ENCODE data around the gene TECTA.

Gene TECTA

GRCh38 chr11:121127809-121128208 is 26.8 kb downstream of the TECTA start:
- in situ Hi-C loops (cut with MboI; ENCODE audit: low sequenced_read_pairs): no loop called here

- in situ Hi-C loops (cut with MboI; ENCODE audit: low sequenced_read_pairs): no loop called here
Measured at GRCh38 chr11:121129362-121130340, 28.6 kb downstream of the TECTA start.

- in situ Hi-C loops (cut with MboI; ENCODE audit: low sequenced_read_pairs): no loop called here
Measured at GRCh38 chr11:121131656-121132055, 30.6 kb downstream of the TECTA start.

GRCh38 chr11:121132211-121132976 is 31.4 kb downstream of the TECTA start:
- in situ Hi-C loops (cut with MboI; ENCODE audit: low sequenced_read_pairs): no loop called here

- in situ Hi-C loops (cut with MboI; ENCODE audit: low sequenced_read_pairs): no loop called here
Measured at GRCh38 chr11:121134741-121135312, 33.8 kb downstream of the TECTA start.

GRCh38 chr11:121137005-121137404 is 36.0 kb downstream of the TECTA start:
- in situ Hi-C loops (cut with MboI; ENCODE audit: low sequenced_read_pairs): no loop called here

GRCh38 chr11:121138259-121138658 is 37.2 kb downstream of the TECTA start:
- in situ Hi-C loops (cut with MboI; ENCODE audit: low sequenced_read_pairs): no loop called here

- in situ Hi-C loops (cut with MboI; ENCODE audit: low sequenced_read_pairs): no loop called here
Measured at GRCh38 chr11:121140369-121140768, 39.3 kb downstream of the TECTA start.

- in situ Hi-C loops (cut with MboI; ENCODE audit: low sequenced_read_pairs): no loop called here
Measured at GRCh38 chr11:121141066-121141465, 40.0 kb downstream of the TECTA start.

- in situ Hi-C loops (cut with MboI; ENCODE audit: low sequenced_read_pairs): no loop called here
Measured at GRCh38 chr11:121143921-121144320, 42.9 kb downstream of the TECTA start.

- in situ Hi-C loops (cut with MboI; ENCODE audit: low sequenced_read_pairs): no loop called here
Measured at GRCh38 chr11:121144723-121145122, 43.7 kb downstream of the TECTA start.

- in situ Hi-C loops (cut with MboI; ENCODE audit: low sequenced_read_pairs): no loop called here
Measured at GRCh38 chr11:121145826-121146225, 44.8 kb downstream of the TECTA start.

GRCh38 chr11:121149116-121149515 is 48.1 kb downstream of the TECTA start:
- in situ Hi-C loops (cut with MboI; ENCODE audit: low sequenced_read_pairs): no loop called here

- in situ Hi-C loops (cut with MboI; ENCODE audit: low sequenced_read_pairs): no loop called here
Measured at GRCh38 chr11:121151207-121151688, 50.2 kb downstream of the TECTA start.

GRCh38 chr11:121152764-121153163 is 51.7 kb downstream of the TECTA start:
- in situ Hi-C loops (cut with MboI; ENCODE audit: low sequenced_read_pairs): no loop called here

GRCh38 chr11:121153472-121153871 is 52.4 kb downstream of the TECTA start:
- in situ Hi-C loops (cut with MboI; ENCODE audit: low sequenced_read_pairs): no loop called here

GRCh38 chr11:121154486-121155314 is 53.7 kb downstream of the TECTA start:
- in situ Hi-C loops (cut with MboI; ENCODE audit: low sequenced_read_pairs): no loop called here

- in situ Hi-C loops (cut with MboI; ENCODE audit: low sequenced_read_pairs): no loop called here
Measured at GRCh38 chr11:121157756-121158155, 56.7 kb downstream of the TECTA start.

- in situ Hi-C loops (cut with MboI; ENCODE audit: low sequenced_read_pairs): no loop called here
Measured at GRCh38 chr11:121159741-121160140, 58.7 kb downstream of the TECTA start.

GRCh38 chr11:121161349-121161917 is 60.4 kb downstream of the TECTA start:
- in situ Hi-C loops (cut with MboI; ENCODE audit: low sequenced_read_pairs): no loop called here
